COLO668 (cell line): ENCODE data around the gene JCAD.
"Not testable (repeated sequence)": the region's sequence is repeated elsewhere in the genome, so short reads cannot be mapped to it uniquely, and the experiment has no call there.

Source experiments
- DNase-seq: peaks from one replicate; lab custom pipeline; 2025; ENCODE audit not compliant: unreplicated experiment; lab: John Stamatoyannopoulos, UW

JCAD gene

GRCh38 chr10:29991382-29991781 is 68.0 kb downstream of the JCAD start:
- no peak for DNase-seq

GRCh38 chr10:29987471-29987870 is 71.9 kb downstream of the JCAD start:
- DNase-seq, result no peak

- DNase-seq, result no peak
Observed at GRCh38 chr10:29982997-29983648, 76.3 kb downstream of the JCAD start.

GRCh38 chr10:29981510-29981909 is 77.9 kb downstream of the JCAD start:
- no peak for DNase-seq

GRCh38 chr10:29980084-29980483 is 79.3 kb downstream of the JCAD start:
- no peak for DNase-seq

GRCh38 chr10:29979421-29979779 is 80.0 kb downstream of the JCAD start:
- not testable (repeated sequence) for DNase-seq

- no peak for DNase-seq
Observed at GRCh38 chr10:29977171-29977570, 82.2 kb downstream of the JCAD start.

GRCh38 chr10:29976134-29976533 is 83.3 kb downstream of the JCAD start:
- no peak for DNase-seq

- no peak for DNase-seq
Observed at GRCh38 chr10:29974773-29975172, 84.6 kb downstream of the JCAD start.

GRCh38 chr10:29973921-29974320 is 85.5 kb downstream of the JCAD start:
- no peak for DNase-seq

- DNase-seq, result no peak
Observed at GRCh38 chr10:29970576-29970975, 88.8 kb downstream of the JCAD start.

GRCh38 chr10:29970012-29970396 is 89.4 kb downstream of the JCAD start:
- DNase-seq, result no peak

- DNase-seq, result no peak
Observed at GRCh38 chr10:29969255-29970011, 90.0 kb downstream of the JCAD start.

GRCh38 chr10:29968585-29968984 is 90.8 kb downstream of the JCAD start:
- no peak for DNase-seq

GRCh38 chr10:29966269-29966668 is 93.1 kb downstream of the JCAD start:
- DNase-seq, result no peak
